Mesothelial cell of epicardium (in vitro differentiated cells): ENCODE measurements around the gene ADIG. TPM values are rescaled to one million over a fixed set of nuclear protein-coding genes. Genes with fewer than 3 reads are reported as not detected.

Experiments used
- DNase-seq, 2 experiments: peaks; one replicate each; pipeline ENCODE4 v3.0.0; 2021; ENCODE audit warnings: low spot score in 2 of 2; ENCODE audit not compliant: unreplicated experiment in 2 of 2
- H3K27ac Mint-ChIP-seq: 2 replicates; pipeline ENCODE4 v1.8.0; 2021; ENCODE audit warnings: mixed read lengths
- H3K27me3 Mint-ChIP-seq: 2 replicates; pipeline ENCODE4 v1.8.0; 2021; ENCODE audit warnings: low read depth, mixed read lengths
- H3K36me3 Mint-ChIP-seq: 2 replicates; pipeline ENCODE4 v1.8.0; 2021; ENCODE audit warnings: mixed read lengths
- H3K4me1 Mint-ChIP-seq: 2 replicates; pipeline ENCODE4 v1.8.0; 2021; ENCODE audit warnings: mixed read lengths
- H3K4me3 Mint-ChIP-seq: 2 replicates; pipeline ENCODE4 v1.8.0; 2021; ENCODE audit warnings: mild to moderate bottlenecking, moderate library complexity, mixed read lengths
- H3K9me3 Mint-ChIP-seq: 2 replicates; pipeline ENCODE4 v1.8.0; 2021; ENCODE audit warnings: mixed read lengths
- total RNA-seq: library from RNA; stranded (reverse); gene quantifications from 3 replicates; pipeline ENCODE4 v1.2.1, GENCODE V29; 2021
- TF ChIP-seq, protein P1 (sequence below): fragments of 200-600 bp; sonication (generic); IDR thresholded peaks from one replicate; pipeline ENCODE4 v1.5.0; 2021; ENCODE audit warnings: antibody characterized with exemption; ENCODE audit not compliant: unreplicated experiment

The ADIG gene
- total RNA-seq, 1 donor from 2014 or later, result not detected

GRCh38 chr20:38620441-38620840 is 39.4 kb downstream of the ADIG start:
- no peak for DNase-seq
- Mint-ChIP-seq H3K4me1 (no peaks in the 10 kb centered on the region), H3K27ac (no peak overlapping the region), H3K9me3 (no peaks in the 10 kb centered on the region), H3K4me3 (no peak overlapping the region), H3K36me3 (no peaks in the 10 kb centered on the region), H3K27me3 (peaks cover 28% of the 10 kb centered on the region)
- TF ChIP-seq, protein P1, sequence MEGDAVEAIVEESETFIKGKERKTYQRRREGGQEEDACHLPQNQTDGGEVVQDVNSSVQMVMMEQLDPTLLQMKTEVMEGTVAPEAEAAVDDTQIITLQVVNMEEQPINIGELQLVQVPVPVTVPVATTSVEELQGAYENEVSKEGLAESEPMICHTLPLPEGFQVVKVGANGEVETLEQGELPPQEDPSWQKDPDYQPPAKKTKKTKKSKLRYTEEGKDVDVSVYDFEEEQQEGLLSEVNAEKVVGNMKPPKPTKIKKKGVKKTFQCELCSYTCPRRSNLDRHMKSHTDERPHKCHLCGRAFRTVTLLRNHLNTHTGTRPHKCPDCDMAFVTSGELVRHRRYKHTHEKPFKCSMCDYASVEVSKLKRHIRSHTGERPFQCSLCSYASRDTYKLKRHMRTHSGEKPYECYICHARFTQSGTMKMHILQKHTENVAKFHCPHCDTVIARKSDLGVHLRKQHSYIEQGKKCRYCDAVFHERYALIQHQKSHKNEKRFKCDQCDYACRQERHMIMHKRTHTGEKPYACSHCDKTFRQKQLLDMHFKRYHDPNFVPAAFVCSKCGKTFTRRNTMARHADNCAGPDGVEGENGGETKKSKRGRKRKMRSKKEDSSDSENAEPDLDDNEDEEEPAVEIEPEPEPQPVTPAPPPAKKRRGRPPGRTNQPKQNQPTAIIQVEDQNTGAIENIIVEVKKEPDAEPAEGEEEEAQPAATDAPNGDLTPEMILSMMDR, result no peak

DNA sequence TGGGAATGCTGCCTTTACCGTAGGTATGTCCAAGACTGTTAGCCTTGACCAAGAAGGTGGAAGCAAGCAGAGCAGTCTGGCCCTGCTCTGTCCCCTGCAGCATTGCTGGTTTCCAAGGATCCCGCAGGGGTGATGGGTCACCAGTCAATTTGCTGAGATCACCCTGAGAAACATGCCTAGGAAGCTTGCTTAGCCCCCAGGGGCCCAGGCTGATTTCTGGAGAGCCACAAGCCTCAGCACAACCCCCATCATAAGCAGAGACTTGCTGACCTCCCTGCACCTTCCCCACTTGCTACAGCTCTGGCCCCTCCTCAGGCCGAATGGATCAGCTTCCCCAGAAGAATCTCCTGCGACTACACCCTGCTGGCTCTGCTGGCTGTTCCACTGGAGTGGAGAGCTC is 42.1 kb downstream of the ADIG start:
- no peaks in the 10 kb centered on the region for H3K9me3 Mint-ChIP-seq
- H3K36me3 Mint-ChIP-seq, result no peaks in the 10 kb centered on the region
- no peaks in the 10 kb centered on the region for H3K4me1 Mint-ChIP-seq
- peaks cover 12% of the 10 kb centered on the region for H3K27me3 Mint-ChIP-seq
- H3K27ac Mint-ChIP-seq, result no peak overlapping the region
- DNase-seq, result no peak
- H3K4me3 Mint-ChIP-seq, result no peak overlapping the region
- TF ChIP-seq, protein P1, result no peak

DNA sequence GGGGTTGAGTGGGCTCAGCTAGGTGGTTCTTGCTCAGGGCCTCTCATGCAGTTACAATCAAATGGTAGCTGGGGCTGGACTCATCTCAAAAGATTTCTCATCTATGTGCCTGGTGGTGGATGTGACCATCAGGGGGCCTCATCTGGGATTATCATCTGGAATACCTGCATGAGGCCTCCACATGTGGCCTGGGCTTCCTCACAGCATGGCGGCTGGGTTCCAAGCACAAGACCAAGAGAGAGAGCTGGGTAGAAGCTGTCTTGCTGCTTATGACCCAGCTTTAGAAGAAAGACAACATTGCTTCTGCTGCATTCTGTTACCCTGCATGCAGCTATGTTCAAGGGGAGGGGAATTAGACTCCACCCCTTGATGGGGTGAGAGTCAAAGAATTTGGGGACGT is 43.1 kb downstream of the ADIG start:
- H3K4me1 Mint-ChIP-seq, result no peaks in the 10 kb centered on the region
- no peak for DNase-seq
- H3K36me3 Mint-ChIP-seq, result no peaks in the 10 kb centered on the region
- TF ChIP-seq, protein P1, result no peak
- no peak overlapping the region for H3K27ac Mint-ChIP-seq
- H3K4me3 Mint-ChIP-seq, result no peak overlapping the region
- no peaks in the 10 kb centered on the region for H3K9me3 Mint-ChIP-seq
- peaks cover 5% of the 10 kb centered on the region for H3K27me3 Mint-ChIP-seq

DNA sequence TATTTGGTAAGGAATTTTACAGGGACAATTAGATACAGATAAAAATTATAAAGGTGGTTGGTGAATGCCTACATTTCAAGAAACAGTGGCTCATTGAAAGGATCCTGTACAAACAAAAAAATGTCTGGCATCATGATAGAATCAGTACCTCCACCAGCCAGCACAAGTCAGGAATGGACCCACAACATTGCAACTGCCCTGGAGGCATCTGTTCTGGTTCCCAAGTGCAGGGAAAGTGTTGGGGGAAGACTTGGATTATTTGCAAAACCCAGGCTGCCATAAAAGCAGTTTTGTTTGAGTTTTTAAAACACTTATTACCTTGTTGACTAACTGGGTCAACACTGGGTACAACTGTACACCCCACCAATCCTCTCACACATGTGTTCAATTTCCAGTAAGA is 44.9 kb downstream of the ADIG start:
- Mint-ChIP-seq H3K9me3 (no peaks in the 10 kb centered on the region), H3K27me3 (no peaks in the 10 kb centered on the region), H3K4me3 (no peak overlapping the region), H3K36me3 (no peaks in the 10 kb centered on the region), H3K27ac (no peak overlapping the region), H3K4me1 (no peaks in the 10 kb centered on the region)
- DNase-seq, result no peak
- TF ChIP-seq, protein P1, result no peak

DNA sequence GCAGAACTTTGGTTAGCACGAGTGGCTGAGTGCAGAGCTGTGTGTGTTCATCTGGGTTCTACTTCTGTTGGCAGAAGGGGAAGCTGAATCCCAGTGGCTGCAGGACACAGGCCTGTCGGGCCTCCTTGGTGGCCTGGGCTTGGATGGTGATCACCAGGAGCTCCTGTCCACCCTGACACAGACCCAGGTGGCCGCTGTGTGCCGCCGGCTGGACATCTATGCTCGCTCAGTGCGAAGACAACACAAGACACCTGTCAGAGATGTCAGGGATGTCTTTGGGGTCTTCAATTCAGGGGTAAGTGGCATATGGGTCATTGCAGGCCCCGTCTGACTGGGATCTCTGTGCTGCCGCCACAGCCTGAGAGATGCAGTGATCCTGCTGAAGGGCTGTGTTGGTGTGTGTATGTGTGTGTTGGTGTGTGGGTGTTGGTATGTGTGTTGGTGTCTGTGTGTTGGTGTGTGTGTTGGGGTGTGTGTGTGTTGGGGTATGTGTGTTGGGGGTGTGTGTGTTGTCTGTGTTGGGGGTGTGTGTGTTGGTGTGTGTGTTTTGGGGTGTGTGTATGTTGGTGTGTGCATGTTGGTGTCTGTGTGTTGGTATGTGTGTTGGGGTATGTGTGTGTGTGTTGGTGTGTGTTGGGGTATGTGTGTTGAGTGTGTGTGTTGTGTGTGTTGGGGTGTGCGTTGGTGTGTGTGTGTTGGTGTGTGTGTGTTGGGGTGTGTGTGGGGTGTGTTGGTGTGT is 46.1 kb downstream of the ADIG start:
- no peak overlapping the region for H3K27ac Mint-ChIP-seq
- H3K27me3 Mint-ChIP-seq, result no peaks in the 10 kb centered on the region
- TF ChIP-seq, protein P1, result no peak
- no peaks in the 10 kb centered on the region for H3K36me3 Mint-ChIP-seq
- no peak overlapping the region for H3K4me3 Mint-ChIP-seq
- DNase-seq, result no peak
- H3K9me3 Mint-ChIP-seq, result no peaks in the 10 kb centered on the region
- H3K4me1 Mint-ChIP-seq, result no peaks in the 10 kb centered on the region
